ENCODE results near the gene ALCAM.

DNA sequence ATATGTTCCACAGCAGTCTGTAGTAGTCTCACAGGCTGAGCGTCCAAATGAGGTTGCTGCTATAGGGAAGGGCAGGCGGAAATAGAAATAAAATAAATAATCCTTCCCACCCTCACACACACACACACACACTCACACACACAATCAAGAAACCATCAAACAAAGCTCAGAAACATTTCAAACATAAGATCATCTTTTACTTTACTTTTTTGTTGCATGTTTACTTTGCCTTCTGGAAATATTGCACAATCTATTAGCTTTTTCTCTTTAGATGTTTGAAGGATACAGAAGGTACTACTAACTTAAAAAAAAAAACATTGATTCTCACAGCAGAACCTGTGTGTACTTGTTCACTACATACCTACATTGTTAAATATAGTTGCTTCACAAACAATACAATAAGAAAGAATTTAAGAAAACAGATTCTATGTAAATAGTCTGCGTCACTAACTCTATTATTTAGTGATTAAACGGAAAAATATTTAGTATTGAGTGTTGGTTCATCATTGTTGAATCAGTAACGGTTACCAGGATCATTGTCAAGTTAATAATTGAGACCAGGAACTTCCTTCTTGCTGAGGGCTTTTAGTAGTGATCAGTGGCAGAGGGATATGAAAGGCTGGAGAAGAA is 20.5 kb downstream of the ALCAM start:
- TF ChIP-seq TAF1 (IDR thresholded peaks at IDR 0.05; ENCODE audit: borderline replicate concordance, insufficient read depth, low read length), result no peak
- no peak for TF ChIP-seq FOXP2 (optimal IDR thresholded peaks at IDR 0.05; ENCODE audit: borderline replicate concordance, extremely low read depth, extremely low read length, insufficient read depth)
